DOHH2 (cell line): ENCODE measurements around the gene MAN1C1.

Experiments
- CTCF ChIP-seq: fragments of 200-600 bp; sonication (generic); IDR thresholded peaks from one replicate; pipeline ENCODE4 v1.5.1; 2014; ENCODE audit warnings: antibody characterized with exemption, mild to moderate bottlenecking, low read depth, low read length; ENCODE audit not compliant: poor library complexity, severe bottlenecking
- EZH2phosphoT487 ChIP-seq: fragments of 200-600 bp; sonication (generic); IDR thresholded peaks from 2 replicates; pipeline ENCODE4 v1.6.1; 2017; ENCODE audit warnings: borderline replicate concordance, mild to moderate bottlenecking, antibody characterized with exemption, low read length, moderate library complexity, mixed read lengths

- TF ChIP-seq CTCF, result peak; percentile 29
- TF ChIP-seq EZH2phosphoT487, result no peak
Observed at GRCh38 chr1:25802915-25803314, 186.3 kb downstream of the MAN1C1 start.
